HG03342 (cell line): ENCODE results near the gene NFU1.

ENCODE experiments used
- ATAC-seq: cut with Tn5 transposase; IDR thresholded peaks from one replicate; pipeline ENCODE4 v1.9.1; 2021; ENCODE audit warnings: mild to moderate bottlenecking, moderate library complexity; ENCODE audit not compliant: unreplicated experiment

NFU1 gene

GRCh38 chr2:69436938-69437750, at the start of gene NFU1:
NFU1 (minus strand) TSS chr2:69437435; CDS start chr2:69437422, 13 bp downstream.
- ATAC-seq, result peak; percentile 96

GRCh38 chr2:69483696-69484095, 46.5 kb upstream of the NFU1 start:
- ATAC-seq, result no peak

DNA sequence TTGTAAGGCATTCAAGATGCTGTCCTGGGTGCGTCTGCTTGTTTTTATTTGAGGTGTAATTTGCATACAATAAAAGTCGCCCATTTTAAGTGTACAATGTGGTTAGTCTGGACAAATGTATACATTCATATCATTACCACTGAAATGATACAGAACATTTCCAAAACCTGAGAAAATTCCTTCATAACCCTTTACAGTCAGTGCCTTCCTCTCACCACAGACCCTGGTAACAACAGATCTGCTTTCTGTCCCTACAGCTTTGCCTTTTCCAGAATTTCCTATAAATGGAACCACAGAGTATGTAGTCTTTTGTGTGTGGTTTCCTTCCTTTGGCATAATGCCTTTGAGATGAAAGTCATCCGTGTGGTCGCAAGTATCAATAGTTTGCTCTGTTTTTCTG, 45.8 kb upstream of the NFU1 start:
- no peak for ATAC-seq

DNA sequence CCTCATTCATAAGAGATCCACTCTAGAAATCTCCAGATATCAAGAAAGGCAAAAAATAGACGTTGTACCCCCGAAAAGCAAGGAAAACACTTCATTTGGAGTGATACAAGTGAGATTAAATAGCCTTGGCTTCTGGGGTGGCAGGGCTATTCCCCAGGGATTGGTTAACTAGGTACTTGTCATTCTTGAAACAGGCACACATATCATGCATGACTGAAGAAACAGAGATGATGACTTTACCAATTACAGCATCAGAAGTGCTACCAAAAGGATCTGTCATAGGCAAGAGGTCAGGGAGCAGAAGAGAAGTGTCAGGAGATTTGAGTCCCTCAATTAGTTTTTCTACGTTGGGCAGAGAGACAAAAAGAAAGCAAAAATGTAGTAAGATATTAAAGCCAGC, 45.2 kb upstream of the NFU1 start:
- ATAC-seq, result no peak

DNA sequence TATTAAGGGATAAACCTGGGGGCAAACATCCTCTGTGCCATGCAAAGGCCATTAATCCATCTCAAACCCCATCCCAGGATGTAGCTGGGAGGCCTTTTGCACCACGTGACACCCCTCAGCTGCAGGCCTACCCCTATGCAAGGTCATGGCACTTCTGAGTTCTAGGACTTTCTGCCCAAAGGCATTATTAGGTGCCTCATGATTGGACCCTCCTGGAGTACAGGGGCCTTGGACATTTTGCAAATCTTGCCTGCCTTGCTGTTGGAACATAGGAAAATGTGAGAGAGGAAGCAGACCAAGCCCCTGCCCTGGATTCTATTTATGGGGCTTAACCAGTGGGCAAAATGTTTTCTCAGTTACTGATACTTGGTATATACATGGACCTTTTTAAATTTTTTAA, 44.2 kb upstream of the NFU1 start:
- ATAC-seq, result no peak

DNA sequence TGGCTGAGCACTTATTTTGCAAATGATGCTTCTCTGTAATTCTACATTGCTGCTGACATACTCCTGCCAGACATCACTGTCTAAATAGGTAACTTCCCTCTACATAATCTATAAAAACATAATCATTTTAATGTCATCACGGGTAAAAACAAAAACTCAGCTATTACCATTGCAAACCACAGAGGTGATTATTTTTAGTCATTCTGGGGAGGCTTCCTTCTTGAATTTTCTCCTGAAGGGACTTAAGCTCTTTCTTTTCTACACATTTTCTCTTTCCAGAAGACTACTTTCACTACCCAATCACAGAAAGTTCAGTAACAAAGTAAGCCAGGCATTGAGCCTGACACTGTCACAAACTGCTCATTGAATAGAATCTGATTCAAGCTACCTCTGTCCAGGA, 40.4 kb upstream of the NFU1 start:
- ATAC-seq, result no peak

GRCh38 chr2:69474688-69475087, 37.5 kb upstream of the NFU1 start:
- no peak for ATAC-seq

GRCh38 chr2:69471793-69472192, 34.6 kb upstream of the NFU1 start:
- ATAC-seq, result no peak

DNA sequence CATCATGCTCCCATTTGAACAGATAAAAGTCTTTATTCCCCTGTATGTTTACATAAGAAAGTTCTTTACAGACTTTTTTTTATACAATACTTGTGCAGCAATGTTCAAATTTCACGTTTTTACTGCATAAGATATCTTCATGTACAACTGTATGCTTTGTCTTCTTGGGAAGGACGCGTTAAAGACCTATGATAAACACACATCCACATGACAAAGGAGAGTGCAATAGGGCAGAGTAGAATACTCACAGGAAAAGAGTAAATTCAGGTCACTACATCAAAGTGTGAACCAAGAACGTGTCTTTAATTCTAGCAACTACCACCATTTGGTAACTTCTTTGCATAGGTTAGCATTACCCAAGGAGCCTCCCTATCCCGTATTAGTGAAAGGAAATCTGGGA, 33.7 kb upstream of the NFU1 start:
- ATAC-seq, result no peak

GRCh38 chr2:69469784-69470183, 32.5 kb upstream of the NFU1 start:
- ATAC-seq, result no peak

DNA sequence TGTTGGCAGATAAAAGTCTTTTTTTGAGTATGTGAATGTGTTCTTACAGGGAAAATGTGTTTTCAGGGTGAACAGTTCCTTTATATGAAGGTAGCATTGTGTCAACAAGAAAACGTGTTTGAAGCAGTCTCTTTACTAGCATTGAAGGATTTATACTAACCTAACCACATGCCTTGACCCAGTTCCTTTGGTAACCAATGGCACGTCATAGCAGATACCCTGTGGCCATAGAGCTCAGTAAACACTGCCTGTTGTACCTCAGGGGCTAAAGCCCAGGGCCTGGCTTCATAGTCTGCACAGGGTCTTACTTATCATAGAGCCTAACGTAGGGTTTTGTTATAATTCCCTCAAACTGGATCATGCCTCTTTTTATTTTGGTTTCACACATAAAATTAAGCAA, 32.1 kb upstream of the NFU1 start:
- ATAC-seq, result no peak

GRCh38 chr2:69466728-69467127, 29.5 kb upstream of the NFU1 start:
- ATAC-seq, result no peak

DNA sequence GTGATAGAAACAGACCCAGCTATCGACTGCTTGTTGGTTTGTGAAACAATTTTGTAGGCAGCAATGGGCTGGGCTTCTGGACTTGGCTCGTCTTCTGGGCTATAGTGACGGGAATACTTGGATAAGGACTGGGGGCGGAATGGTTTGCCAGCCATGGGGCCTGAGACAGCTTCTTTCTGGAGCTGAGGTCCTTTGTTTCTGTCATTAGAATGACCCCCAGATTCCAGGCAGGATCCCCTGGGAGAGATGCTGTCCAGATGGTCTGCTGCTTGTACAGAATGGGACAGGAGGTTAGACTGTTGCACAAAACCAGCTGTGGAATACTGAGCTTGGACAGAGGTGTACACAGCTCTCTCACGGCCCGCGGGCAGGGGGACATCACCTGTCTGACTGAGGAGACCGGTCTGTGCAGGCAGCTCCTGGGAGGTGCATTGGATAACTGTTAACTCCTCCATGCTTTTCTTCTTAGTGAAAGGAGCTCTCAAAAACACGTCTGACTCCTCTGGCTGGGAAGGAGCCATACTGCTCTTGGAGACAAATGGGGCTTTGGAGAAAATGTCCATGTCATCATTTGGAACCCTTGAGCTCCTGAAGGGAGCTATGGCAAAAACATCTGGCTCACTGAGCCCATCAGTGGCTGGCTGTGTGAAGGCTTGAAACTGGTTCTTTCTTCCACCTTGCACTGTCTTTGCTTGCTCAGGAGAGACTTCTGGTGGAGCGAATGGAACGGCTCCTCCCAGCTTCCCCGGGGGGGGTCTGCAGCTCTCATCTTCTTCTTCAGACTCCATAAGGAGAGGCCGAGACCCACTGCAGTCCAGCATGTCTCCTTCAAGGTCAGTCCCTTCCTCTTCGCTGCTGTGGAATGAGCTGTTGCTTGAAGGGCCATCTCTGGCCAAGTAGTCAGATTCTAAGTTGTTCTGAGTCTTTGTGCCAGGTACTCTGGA, 28.6 kb upstream of the NFU1 start:
- no peak for ATAC-seq

DNA sequence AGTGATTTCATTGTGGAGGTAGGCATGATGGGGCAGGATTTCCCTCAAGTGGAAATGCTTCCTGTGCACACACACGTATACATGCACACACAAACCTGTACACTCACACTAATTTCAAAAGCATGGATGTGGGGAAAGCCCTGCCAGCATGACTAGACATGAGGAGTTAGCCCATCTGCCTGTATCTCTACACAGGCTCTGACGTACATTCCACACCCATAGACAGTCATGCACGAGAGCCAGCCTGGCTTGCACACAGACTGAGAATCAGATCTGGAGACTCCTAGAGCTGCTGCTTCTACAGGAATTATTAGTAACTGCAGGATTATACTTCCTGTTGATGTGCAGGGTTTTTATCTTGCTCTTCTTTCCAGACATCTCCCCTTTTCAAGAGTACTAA, 27.3 kb upstream of the NFU1 start:
- ATAC-seq, result no peak

- ATAC-seq, result no peak
Observed at GRCh38 chr2:69462780-69463179, 25.5 kb upstream of the NFU1 start.

DNA sequence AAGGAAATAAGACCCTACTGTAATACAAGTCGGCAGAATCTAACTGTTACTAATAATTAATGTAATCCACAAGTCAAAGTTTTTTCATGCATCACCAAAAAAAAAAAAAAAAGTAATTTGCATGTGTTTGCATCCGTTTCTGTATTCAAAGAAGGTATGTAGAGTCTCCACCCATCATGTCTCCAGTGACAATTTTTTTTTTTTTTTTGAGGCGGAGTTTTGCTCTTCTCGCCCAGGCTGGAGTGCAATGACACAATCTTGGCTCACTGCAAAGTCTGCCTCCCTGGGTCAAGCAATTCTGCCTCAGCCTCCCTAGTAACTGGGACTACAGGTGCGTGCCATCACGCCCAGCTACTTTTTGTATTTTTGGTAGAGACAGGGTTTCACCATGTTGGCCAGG, 24.2 kb upstream of the NFU1 start:
- ATAC-seq, result no peak

DNA sequence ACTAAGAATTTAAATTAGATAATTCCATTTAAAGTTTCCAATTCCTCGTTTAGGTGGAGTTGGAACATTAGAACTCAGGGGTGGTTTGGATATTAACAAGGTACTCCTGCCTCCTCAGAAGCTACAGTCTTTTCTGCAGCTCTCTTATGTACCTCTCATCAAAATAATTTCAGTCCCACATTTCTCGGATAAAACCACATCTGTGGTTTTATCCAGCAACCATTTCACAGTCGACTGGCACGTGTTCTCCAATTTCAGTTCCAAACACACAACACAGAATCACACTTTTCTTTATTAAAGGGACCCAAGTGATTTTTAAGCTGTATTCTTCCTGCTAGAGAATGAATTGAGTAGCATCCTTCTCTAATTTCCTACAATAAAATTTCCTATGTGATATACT, 22.7 kb upstream of the NFU1 start:
- no peak for ATAC-seq

GRCh38 chr2:69456950-69457445, 19.8 kb upstream of the NFU1 start:
- no peak for ATAC-seq

DNA sequence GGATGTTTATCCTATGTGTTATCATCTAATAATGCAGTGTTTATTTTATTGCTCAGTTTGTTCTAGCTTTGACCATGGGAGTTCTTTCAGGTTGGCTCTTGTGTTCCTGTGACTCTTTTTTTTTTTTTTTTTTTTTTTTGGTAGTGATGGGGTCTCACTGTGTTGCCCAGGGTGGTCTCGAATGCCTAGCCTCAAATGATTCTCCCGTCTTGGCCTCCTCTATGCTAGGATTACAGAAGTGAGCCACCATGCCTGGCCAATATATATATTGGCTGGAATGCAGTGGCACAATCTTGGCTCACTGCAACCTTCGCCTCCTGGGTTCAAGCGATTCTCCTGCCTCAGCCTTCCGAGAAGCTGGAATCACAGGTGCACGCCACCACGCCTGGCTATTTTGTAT, 18.9 kb upstream of the NFU1 start:
- no peak for ATAC-seq

- ATAC-seq, result no peak
Observed at GRCh38 chr2:69454976-69455375, 17.7 kb upstream of the NFU1 start.

- ATAC-seq, result peak; percentile 91
Observed at GRCh38 chr2:69453475-69454129, 16.4 kb upstream of the NFU1 start.
